GM13976 (cell line): ENCODE results near the gene FHL1.
"Not testable (repeated sequence)": the region's sequence is repeated elsewhere in the genome, so short reads cannot be mapped to it uniquely, and the experiment has no call there.

Experiments
- DNase-seq: peaks from one replicate; pipeline ENCODE4 v3.0.0; 2012; ENCODE audit warnings: low spot score
- in situ Hi-C: fragments of 300-500 bp; cut with MboI; formaldehyde crosslinking; loops from one replicate; pipeline ENCODE4 v1.12.0; 2022; ENCODE audit warnings: low sequenced_read_pairs, mixed read lengths, inconsistent platforms; ENCODE audit not compliant: unreplicated experiment
- TF ChIP-seq, protein P1 (sequence below): IDR thresholded peaks from 2 replicates; pipeline ENCODE4 v1.5.1; 2012; ENCODE audit warnings: borderline replicate concordance, mild to moderate bottlenecking; ENCODE audit not compliant: insufficient read depth; ENCODE audit errors: extremely low read depth, missing control alignments, control extremely low read depth

The FHL1 gene

DNA sequence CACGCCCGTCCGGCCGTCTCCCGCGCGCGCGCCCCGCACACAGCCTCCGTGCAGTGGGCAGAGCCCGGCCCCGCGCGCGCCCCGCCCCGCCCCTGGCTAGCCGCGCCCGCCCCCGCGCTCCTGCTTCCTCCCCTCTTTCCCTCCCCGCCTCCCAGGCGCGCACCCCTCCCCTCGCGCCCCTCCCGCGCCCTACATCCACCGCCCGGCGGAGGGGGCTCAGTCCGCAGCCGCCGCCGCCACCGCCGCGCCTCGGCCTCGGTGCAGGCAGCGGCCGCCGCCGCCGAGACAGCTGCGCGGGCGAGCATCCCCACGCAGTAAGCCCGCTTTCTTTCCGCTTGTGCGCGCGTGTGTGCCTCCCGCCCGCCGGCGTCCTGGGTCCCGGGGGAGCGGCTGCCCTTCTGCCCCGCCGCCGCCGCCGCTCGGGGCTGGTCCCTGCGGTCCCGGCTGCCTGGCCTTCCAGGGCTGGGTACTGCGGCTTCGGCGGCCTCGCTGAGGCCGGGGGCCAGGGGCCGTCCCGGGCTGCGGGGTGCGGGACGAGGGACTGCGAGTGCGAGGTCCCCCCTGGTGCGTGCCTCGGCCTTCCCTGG, at the start of gene FHL1:
TSS of gene FHL1 (plus strand) at position 219 of the 587 bp plus-strand sequence.
- peak; percentile 59 for DNase-seq
- in situ Hi-C loops = no loop called here
- TF ChIP-seq, protein P1, sequence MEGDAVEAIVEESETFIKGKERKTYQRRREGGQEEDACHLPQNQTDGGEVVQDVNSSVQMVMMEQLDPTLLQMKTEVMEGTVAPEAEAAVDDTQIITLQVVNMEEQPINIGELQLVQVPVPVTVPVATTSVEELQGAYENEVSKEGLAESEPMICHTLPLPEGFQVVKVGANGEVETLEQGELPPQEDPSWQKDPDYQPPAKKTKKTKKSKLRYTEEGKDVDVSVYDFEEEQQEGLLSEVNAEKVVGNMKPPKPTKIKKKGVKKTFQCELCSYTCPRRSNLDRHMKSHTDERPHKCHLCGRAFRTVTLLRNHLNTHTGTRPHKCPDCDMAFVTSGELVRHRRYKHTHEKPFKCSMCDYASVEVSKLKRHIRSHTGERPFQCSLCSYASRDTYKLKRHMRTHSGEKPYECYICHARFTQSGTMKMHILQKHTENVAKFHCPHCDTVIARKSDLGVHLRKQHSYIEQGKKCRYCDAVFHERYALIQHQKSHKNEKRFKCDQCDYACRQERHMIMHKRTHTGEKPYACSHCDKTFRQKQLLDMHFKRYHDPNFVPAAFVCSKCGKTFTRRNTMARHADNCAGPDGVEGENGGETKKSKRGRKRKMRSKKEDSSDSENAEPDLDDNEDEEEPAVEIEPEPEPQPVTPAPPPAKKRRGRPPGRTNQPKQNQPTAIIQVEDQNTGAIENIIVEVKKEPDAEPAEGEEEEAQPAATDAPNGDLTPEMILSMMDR = no peak

GRCh38 chrX:136097871-136098805, 49.2 kb upstream of the FHL1 start:
- in situ Hi-C loops = no loop called here
- no peak for DNase-seq
- TF ChIP-seq, protein P1 = no peak

GRCh38 chrX:136104936-136105335, 42.4 kb upstream of the FHL1 start:
- DNase-seq = no peak
- TF ChIP-seq, protein P1 = no peak
- in situ Hi-C loops = no loop called here

DNA sequence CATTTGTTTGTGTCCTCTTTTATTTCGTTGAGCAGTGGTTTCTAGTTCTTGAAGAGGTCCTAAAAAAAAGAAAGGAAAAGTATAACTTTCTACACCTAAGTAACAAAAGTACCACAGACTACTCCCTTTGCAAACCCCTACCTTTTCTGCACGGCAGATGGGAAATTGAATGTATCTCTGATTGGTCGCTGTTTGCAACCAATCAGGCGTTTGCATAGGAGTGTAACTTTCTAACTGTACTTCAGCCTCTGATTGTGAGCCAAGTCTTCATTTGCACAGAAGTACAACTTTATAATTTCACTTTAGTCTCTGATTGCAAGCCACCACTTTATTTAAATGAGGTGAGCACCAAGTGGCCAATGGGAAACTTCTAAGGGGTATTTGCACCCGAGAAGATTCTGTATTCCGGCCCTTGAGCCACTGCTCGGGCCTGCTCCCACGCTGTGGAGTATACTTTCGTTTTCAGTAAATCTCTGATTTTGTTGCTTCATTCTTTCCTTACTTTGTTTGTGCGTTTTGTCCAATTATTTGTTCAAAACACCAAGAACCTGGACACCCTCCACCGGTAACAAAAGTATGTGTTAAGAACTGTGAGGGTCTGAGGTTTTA, 40.3 kb upstream of the FHL1 start:
- in situ Hi-C loops = no loop called here
- no peak for DNase-seq
- TF ChIP-seq, protein P1 = no peak

DNA sequence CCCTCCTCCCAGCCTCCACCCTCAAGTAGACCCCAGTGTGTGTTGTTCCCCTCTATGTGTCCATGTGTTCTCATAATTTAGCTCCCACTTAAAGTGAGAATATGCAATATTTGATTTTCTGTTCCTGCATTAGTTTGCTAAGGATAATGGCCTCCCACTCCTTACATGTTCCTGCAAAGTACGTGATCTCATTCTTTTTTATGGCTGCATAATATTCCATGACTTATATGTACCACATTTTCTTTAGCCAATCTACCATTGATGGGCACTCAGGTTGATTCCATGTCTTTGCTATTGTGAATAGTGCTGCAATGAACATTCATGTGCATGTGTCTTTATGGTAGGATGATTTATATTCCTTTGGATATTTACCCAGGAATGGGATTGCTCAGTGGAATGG, 38.4 kb upstream of the FHL1 start:
- in situ Hi-C loops, DNase-seq: not testable (repeated sequence)

DNA sequence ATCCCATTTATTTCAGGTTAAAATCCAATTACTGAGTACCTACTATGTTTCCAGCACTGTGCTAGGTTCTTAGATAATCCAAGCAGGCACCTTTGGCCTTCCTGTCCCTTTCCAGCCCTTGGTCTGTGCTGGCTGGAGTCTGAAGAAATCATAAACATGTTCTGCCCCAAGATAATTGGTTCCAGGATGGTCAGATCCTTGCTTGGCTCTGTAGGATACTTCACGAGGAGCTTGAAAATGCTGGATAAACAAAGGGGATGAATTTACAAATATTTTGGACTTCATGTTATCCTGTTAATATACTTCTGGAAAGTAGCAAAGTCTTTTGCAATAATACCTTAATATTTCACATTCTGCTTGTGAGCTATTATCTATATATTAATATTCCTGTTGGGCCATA, 35.0 kb upstream of the FHL1 start:
- TF ChIP-seq, protein P1 = no peak
- in situ Hi-C loops = no loop called here
- DNase-seq = no peak

DNA sequence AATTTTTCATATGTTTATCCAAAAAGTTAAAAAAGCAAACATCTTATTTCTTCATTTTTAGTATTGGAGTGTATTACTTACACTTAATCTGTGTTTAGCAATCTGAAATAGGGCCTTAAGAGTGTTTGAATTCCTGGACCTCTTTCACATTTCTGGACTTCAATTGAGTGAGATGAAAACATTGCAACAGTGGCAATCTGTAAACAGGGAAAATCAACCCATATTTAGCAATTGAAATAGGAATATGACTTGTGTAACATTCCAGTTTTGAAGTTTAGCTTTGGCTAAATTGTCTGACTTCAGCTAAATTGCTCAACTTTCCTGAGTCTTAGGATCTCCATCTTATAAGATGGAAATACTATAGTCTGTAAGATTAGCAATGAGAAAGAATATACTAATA, 34.6 kb upstream of the FHL1 start:
- in situ Hi-C loops = no loop called here
- no peak for DNase-seq
- TF ChIP-seq, protein P1 = no peak
